ENCODE measurements around the gene CUZD1.

DNA sequence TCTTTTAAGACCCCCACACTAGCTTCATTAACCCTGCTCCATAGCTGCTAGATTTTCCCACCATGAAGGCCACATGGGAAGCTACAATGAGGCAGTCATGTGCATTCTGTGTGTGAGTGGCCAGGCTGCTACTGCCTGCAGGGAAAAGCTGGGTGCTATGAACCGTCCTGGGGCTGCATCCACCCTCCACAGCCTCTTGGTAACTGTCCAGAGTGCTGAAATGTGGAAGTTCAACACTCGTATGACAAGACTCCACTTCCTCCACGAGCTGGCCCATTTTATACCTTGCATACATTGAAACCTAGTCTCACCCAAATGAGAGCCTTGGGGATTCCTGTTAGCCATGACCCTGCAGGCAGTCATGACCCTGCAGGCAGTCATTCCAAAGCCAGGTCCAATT is 59.4 kb downstream of the CUZD1 start:
- TF ChIP-seq TCF12 (IDR thresholded peaks at IDR 0.05) (no peak), MXI1 (IDR thresholded peaks at IDR 0.05; ENCODE audit: low read depth, low read length) (no peak), RFX5 (IDR thresholded peaks at IDR 0.05; ENCODE audit: low read length) (no peak), SIN3A (IDR thresholded peaks at IDR 0.05; ENCODE audit: borderline replicate concordance, low read depth, low read length) (no peak), POLR2AphosphoS5 (IDR thresholded peaks at IDR 0.05; ENCODE audit: low read depth, low read length) (no peak), RXRA (IDR thresholded peaks at IDR 0.05; ENCODE audit: borderline replicate concordance, low read depth) (no peak), CHD2 (IDR thresholded peaks at IDR 0.05; ENCODE audit: low read length, partially characterized antibody) (no peak), TEAD4 (IDR thresholded peaks at IDR 0.05; ENCODE audit: borderline replicate concordance, insufficient read depth) (no peak), FOXJ3 (CRISPR knock-in tag; IDR thresholded peaks at IDR 0.05) (no peak)
- TF ChIP-seq, protein P1, sequence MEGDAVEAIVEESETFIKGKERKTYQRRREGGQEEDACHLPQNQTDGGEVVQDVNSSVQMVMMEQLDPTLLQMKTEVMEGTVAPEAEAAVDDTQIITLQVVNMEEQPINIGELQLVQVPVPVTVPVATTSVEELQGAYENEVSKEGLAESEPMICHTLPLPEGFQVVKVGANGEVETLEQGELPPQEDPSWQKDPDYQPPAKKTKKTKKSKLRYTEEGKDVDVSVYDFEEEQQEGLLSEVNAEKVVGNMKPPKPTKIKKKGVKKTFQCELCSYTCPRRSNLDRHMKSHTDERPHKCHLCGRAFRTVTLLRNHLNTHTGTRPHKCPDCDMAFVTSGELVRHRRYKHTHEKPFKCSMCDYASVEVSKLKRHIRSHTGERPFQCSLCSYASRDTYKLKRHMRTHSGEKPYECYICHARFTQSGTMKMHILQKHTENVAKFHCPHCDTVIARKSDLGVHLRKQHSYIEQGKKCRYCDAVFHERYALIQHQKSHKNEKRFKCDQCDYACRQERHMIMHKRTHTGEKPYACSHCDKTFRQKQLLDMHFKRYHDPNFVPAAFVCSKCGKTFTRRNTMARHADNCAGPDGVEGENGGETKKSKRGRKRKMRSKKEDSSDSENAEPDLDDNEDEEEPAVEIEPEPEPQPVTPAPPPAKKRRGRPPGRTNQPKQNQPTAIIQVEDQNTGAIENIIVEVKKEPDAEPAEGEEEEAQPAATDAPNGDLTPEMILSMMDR (IDR thresholded peaks at IDR 0.05) = no peak
- TF ChIP-seq, protein P2, sequence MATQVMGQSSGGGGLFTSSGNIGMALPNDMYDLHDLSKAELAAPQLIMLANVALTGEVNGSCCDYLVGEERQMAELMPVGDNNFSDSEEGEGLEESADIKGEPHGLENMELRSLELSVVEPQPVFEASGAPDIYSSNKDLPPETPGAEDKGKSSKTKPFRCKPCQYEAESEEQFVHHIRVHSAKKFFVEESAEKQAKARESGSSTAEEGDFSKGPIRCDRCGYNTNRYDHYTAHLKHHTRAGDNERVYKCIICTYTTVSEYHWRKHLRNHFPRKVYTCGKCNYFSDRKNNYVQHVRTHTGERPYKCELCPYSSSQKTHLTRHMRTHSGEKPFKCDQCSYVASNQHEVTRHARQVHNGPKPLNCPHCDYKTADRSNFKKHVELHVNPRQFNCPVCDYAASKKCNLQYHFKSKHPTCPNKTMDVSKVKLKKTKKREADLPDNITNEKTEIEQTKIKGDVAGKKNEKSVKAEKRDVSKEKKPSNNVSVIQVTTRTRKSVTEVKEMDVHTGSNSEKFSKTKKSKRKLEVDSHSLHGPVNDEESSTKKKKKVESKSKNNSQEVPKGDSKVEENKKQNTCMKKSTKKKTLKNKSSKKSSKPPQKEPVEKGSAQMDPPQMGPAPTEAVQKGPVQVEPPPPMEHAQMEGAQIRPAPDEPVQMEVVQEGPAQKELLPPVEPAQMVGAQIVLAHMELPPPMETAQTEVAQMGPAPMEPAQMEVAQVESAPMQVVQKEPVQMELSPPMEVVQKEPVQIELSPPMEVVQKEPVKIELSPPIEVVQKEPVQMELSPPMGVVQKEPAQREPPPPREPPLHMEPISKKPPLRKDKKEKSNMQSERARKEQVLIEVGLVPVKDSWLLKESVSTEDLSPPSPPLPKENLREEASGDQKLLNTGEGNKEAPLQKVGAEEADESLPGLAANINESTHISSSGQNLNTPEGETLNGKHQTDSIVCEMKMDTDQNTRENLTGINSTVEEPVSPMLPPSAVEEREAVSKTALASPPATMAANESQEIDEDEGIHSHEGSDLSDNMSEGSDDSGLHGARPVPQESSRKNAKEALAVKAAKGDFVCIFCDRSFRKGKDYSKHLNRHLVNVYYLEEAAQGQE (IDR thresholded peaks at IDR 0.05; ENCODE audit: low read depth, low read length) = peak; percentile 96
- TF ChIP-seq, protein P3, sequence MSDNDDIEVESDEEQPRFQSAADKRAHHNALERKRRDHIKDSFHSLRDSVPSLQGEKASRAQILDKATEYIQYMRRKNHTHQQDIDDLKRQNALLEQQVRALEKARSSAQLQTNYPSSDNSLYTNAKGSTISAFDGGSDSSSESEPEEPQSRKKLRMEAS (IDR thresholded peaks at IDR 0.05; ENCODE audit: low read depth) = no peak

Data from SK-N-SH (cell line).